HG02759 (cell line): ENCODE measurements around the gene NDST4.

Experiments
- ATAC-seq: cut with Tn5 transposase; IDR thresholded peaks from one replicate; pipeline ENCODE4 v1.9.1; 2021; ENCODE audit warnings: mild to moderate bottlenecking, moderate library complexity; ENCODE audit not compliant: unreplicated experiment

NDST4 gene

GRCh38 chr4:115113506-115114106, at the start of gene NDST4:
Gene NDST4 (minus strand): TSS chr4:115113620. CDS start chr4:115077036, 36,584 bp downstream.
- no peak for ATAC-seq

- ATAC-seq: no peak
These were observed 45.7 kb upstream of the NDST4 start for GRCh38 chr4:115159141-115159540.

- ATAC-seq: no peak
These were observed 44.9 kb upstream of the NDST4 start for GRCh38 chr4:115158296-115158695.

- no peak for ATAC-seq
These were observed 41.4 kb upstream of the NDST4 start for GRCh38 chr4:115154826-115155225.

- no peak for ATAC-seq
These were observed 39.5 kb upstream of the NDST4 start for GRCh38 chr4:115152965-115153364.

GRCh38 chr4:115152081-115152480, 38.7 kb upstream of the NDST4 start:
- peak; percentile 54 for ATAC-seq

GRCh38 chr4:115149106-115149505, 35.7 kb upstream of the NDST4 start:
- no peak for ATAC-seq

GRCh38 chr4:115145393-115146160, 32.2 kb upstream of the NDST4 start:
- ATAC-seq: no peak

GRCh38 chr4:115128037-115128436, 14.6 kb upstream of the NDST4 start:
- no peak for ATAC-seq

GRCh38 chr4:115126491-115126890, 13.1 kb upstream of the NDST4 start:
- ATAC-seq: no peak

GRCh38 chr4:115121351-115122043, 8.1 kb upstream of the NDST4 start:
- no peak for ATAC-seq

GRCh38 chr4:115119804-115120352, 6.5 kb upstream of the NDST4 start:
- ATAC-seq: no peak

GRCh38 chr4:115117651-115118050, 4.2 kb upstream of the NDST4 start:
- no peak for ATAC-seq

GRCh38 chr4:115110191-115111181, 2.9 kb downstream of the NDST4 start:
- no peak for ATAC-seq

GRCh38 chr4:115108850-115109249, 4.6 kb downstream of the NDST4 start:
- no peak for ATAC-seq

GRCh38 chr4:115107411-115107810, 6.0 kb downstream of the NDST4 start:
- no peak for ATAC-seq

- ATAC-seq: no peak
These were observed 11.7 kb downstream of the NDST4 start for GRCh38 chr4:115101675-115102074.

- peak; percentile 80 for ATAC-seq
These were observed 22.8 kb downstream of the NDST4 start for GRCh38 chr4:115090483-115091075.

GRCh38 chr4:115082633-115083032, 30.8 kb downstream of the NDST4 start:
- ATAC-seq: no peak

- no peak for ATAC-seq
These were observed 36.7 kb downstream of the NDST4 start for GRCh38 chr4:115076691-115077090.
